Endothelial cell of umbilical vein (primary cell): ENCODE measurements around the gene SAMSN1.

Experiments used
- CTCF ChIP-seq, 2 donors: IDR thresholded peaks; 1 replicate in 1 of 2; 2 replicates in 1 of 2; pipeline ENCODE4 v1.5.1; 2011; ENCODE audit warnings: low read length in 2 of 2, mild to moderate bottlenecking in 2 of 2, moderate library complexity in 2 of 2, control low read depth in 1 of 2, inconsistent platforms in 1 of 2, low read depth in 1 of 2; ENCODE audit not compliant: insufficient read depth in 1 of 2; ENCODE audit errors: extremely low read depth in 1 of 2
- JUN ChIP-seq: IDR thresholded peaks from 2 replicates; pipeline ENCODE4 v1.6.1; 2011; ENCODE audit warnings: borderline replicate concordance, low read depth; ENCODE audit not compliant: insufficient read length, insufficient read depth

- TF ChIP-seq JUN = no peak
- TF ChIP-seq CTCF (IDR thresholded peaks at IDR 0.05; ENCODE audit: extremely low read depth in 1 of 2, insufficient read depth in 1 of 2, low read depth in 1 of 2, low read length in 2 of 2) = no peak
Observed at GRCh38 chr21:14553422-14553821, 7.3 kb upstream of the SAMSN1 start.
